NCI-H1048 (cell line): ENCODE data around the gene CNPY1.
"Not testable (repeated sequence)": the region's sequence is repeated elsewhere in the genome, so short reads cannot be mapped to it uniquely, and the experiment has no call there.

Source experiments
- DNase-seq: peaks from one replicate; lab custom pipeline; 2025; lab: John Stamatoyannopoulos, UW

The CNPY1 gene

GRCh38 chr7:155533120-155533826 lies 13.1 kb downstream of the CNPY1 start:
- no peak for DNase-seq

DNA sequence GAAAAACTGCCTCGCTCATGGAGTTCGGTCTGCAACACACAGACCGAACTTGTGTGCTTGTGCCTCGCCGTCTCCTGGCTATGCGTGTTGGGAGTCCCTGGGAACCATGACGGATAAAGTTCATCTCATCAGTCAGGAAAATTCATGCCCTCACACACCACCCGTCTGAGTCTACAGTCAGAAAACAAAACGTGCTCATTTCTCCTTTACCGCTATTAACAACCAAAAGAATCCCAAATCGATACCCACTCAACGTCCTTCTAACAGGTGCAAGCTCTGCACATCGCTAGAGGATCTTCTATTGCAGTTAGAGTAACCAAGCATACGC lies 13.6 kb downstream of the CNPY1 start:
- no peak for DNase-seq

GRCh38 chr7:155531681-155532080 lies 14.7 kb downstream of the CNPY1 start:
- DNase-seq, result no peak

- DNase-seq, result no peak
These were observed 15.8 kb downstream of the CNPY1 start for GRCh38 chr7:155530601-155531000.

GRCh38 chr7:155529845-155530244 lies 16.5 kb downstream of the CNPY1 start:
- no peak for DNase-seq

- DNase-seq, result no peak
These were observed 17.0 kb downstream of the CNPY1 start for GRCh38 chr7:155529346-155529745.

DNA sequence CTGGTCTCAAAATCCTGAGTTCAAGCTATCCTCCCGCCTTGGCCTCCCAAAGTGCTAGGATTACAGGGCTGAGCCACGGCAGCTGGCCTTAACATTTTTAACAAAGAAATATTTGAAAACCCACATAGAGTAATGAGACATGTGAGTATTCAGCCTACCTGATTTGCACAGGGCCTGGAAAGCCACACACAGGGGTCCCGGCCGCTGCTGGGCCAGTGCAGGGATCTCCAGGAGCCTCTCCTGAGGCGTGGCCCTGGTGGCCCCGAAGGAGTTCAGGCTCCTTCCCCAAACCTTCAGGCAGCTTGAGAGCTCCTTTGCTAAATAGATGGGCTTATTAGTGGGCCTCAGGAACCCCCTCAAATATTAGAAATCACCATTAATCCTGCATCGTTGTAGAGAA lies 18.7 kb downstream of the CNPY1 start:
- no peak for DNase-seq

DNA sequence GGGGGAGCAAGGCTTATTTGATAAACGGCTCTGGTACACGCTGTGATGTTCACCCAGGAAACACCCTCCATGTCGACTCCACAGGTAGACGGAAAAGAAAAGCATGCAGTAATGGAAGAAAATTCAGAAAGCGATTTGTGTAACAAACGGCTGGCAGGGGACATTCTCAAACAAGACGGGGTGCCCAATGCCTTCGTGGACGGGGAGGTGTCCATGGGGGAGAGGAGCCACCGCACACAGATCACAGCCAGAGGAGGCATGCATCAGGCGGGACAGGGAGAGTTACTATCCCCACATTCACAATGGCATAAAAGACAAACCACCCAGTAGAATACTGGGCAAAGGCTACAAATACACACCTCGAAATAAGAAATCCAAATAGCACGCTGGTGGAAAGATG lies 20.1 kb downstream of the CNPY1 start:
- DNase-seq, result no peak

DNA sequence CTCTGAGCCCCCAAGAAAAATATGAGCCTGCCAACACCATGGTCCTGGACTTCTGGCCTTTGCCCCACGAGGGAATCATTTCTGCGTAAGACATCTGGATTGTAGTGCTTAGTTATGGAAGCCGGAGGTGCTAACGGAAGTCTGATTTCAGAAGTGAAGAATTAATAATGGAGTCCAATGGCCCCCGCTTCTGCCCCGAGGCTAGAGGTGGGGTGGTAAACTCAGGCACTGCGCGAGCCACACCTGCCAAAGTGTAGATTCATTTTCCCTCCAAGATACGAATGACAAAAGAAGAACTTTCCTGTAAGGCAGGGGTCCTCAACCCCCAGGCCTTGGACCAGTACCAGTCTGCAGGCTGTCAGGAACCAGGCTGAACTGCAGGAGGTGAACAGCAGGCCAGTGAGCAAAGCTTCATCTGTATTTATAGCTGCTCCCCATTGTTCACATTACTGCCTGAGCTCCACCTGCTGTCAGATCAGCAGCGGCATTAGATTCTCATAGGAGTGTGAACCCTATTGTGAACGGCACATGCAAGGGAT lies 22.3 kb downstream of the CNPY1 start:
- no peak for DNase-seq

DNA sequence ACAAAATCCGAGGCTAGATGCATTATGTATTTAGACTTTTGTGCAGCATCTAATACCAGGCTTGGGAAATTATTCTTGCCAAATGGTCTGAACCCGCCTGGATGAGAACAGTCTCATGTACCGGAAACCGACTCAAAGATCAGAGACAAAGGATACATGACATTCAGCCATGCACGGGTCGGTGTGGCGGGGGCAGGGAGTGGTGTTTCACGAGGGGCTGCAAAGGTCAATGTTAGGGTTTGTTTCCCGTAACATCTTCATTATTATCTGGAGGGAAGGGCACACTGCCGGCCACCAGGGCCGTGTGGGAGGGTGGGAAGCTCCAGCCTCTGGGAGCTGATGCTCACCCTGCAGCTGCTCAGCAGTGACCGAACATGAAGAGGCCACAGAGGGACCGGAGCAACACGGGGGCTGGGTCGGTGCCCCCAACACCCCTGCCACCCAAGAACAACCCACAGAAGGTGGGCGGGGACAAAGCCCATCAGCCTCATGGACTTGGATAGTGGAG lies 23.1 kb downstream of the CNPY1 start:
- DNase-seq, result no peak

- no peak for DNase-seq
These were observed 24.5 kb downstream of the CNPY1 start for GRCh38 chr7:155521743-155522398.

GRCh38 chr7:155521007-155521742 lies 25.2 kb downstream of the CNPY1 start:
- no peak for DNase-seq

- no peak for DNase-seq
These were observed 26.2 kb downstream of the CNPY1 start for GRCh38 chr7:155520114-155520513.

- not testable (repeated sequence) for DNase-seq
These were observed 27.0 kb downstream of the CNPY1 start for GRCh38 chr7:155519358-155519757.

GRCh38 chr7:155518633-155519032 lies 27.7 kb downstream of the CNPY1 start:
- no peak for DNase-seq

DNA sequence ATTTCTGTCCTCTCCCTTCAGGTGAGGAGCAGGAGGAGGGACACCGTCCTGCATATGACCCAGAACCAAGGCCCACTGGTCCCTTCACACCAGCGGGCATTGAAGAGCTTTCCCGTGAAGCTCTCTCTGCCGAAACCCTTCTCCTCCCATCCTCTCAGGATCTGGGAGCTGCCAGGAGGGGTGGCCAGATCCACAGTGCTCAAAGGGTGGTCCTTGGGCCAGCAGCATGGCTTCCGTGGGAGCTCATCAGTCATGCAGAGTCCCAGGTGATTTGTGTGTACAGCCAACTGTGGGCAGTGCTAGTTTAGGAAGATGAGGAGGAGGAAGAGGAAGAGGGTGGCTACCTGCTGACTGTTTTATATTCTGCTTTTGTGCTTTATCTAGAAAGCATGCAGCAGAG lies 28.4 kb downstream of the CNPY1 start:
- DNase-seq, result no peak

- no peak for DNase-seq
These were observed 28.9 kb downstream of the CNPY1 start for GRCh38 chr7:155517452-155517851.

GRCh38 chr7:155516466-155516865 lies 29.9 kb downstream of the CNPY1 start:
- DNase-seq, result no peak

GRCh38 chr7:155515318-155515717 lies 31.0 kb downstream of the CNPY1 start:
- DNase-seq, result no peak

DNA sequence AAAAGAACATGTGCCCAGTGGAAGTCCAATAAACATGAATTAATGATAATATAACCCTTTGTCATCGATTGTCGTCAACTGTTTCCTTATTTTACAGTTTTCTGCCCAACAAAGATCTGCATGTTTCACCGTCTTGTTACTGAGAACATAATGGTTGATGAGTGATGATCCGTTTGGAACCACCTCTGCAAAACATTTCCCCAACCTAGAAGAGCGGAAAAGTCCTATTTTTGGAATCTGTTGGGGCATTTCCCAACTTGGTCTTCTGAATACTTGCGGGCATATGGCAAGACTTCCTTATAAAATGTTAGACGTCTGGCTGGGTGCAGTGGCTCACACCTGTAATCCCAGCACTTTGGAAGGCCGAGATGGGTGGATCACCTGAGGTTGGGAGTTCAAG lies 32.1 kb downstream of the CNPY1 start:
- DNase-seq, result no peak

- DNase-seq, result no peak
These were observed 32.6 kb downstream of the CNPY1 start for GRCh38 chr7:155513543-155514285.

DNA sequence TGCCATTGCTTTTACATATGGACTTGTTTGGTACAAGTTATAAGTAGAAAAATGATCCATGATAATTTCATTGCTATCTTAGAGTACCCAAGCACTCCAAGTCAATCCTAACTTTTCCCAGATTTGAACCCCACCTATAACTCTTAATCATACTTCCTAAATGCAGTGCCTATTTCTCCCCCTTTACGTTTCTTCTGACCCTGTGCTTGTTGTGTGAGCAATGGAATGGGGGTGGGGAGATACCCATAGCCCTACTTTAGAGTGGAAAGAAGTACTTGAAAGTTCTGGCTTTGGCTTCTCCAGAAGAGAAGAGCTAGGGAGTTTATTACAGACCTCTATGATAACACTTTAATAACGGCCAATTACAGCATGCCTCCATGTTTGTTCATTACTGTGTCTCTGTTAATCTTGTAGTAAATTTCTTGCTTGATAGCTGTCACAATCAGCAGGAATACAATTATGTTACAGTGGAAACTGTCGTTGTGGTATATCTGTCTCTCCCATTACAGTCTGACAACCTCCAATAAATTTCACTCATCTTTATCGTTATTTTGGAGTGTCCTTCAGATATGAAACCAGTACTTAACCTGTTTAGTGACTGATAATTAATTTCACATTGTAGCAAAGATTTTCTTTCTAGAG lies 34.0 kb downstream of the CNPY1 start:
- no peak for DNase-seq
